Adipocyte (in vitro differentiated cells): ENCODE data around the gene TRIM9.
"Not testable (repeated sequence)": the region's sequence is repeated elsewhere in the genome, so short reads cannot be mapped to it uniquely, and the experiment has no call there.

Experiments used
- DNase-seq: peaks from one replicate; pipeline ENCODE4 v3.0.0-alpha.2; 2015; ENCODE audit warnings: low read depth
- H3K27me3 ChIP-seq: replicated peaks from 2 replicates; pipeline ENCODE4 v1.7.0; 2013; ENCODE audit warnings: mild to moderate bottlenecking, low read length, moderate library complexity; ENCODE audit not compliant: control insufficient read depth, insufficient read depth
- H3K36me3 ChIP-seq: 2 replicates; pipeline ENCODE4 v1.7.0; 2013; ENCODE audit warnings: low read length, mild to moderate bottlenecking, moderate library complexity; ENCODE audit not compliant: control insufficient read depth, insufficient read depth, severe bottlenecking
- H3K4me1 ChIP-seq: 2 replicates; pipeline ENCODE4 v1.7.0; 2013; ENCODE audit warnings: mild to moderate bottlenecking, low read length, moderate library complexity; ENCODE audit not compliant: control insufficient read depth, insufficient read depth
- H3K4me3 ChIP-seq: 2 replicates; pipeline ENCODE4 v1.7.0; 2013; ENCODE audit warnings: mild to moderate bottlenecking, low read length, moderate library complexity
- H3K9ac ChIP-seq: 2 replicates; pipeline ENCODE4 v1.7.0; 2013; ENCODE audit warnings: mild to moderate bottlenecking, low read length, moderate library complexity
- H3K9me3 ChIP-seq: 2 replicates; pipeline ENCODE4 v1.7.0; 2013; ENCODE audit warnings: mild to moderate bottlenecking, low read length, moderate library complexity; ENCODE audit not compliant: control insufficient read depth

TRIM9 gene

GRCh38 chr14:51002406-51002999 lies 92.4 kb downstream of the TRIM9 start:
- H3K27me3 ChIP-seq = no peaks in the 10 kb centered on the region
- no peak overlapping the region for H3K9ac ChIP-seq
- peaks cover 36% of the 10 kb centered on the region for H3K4me1 ChIP-seq
- no peaks in the 10 kb centered on the region for H3K9me3 ChIP-seq
- DNase-seq = no peak
- H3K36me3 ChIP-seq = no peaks in the 10 kb centered on the region
- no peak overlapping the region for H3K4me3 ChIP-seq

GRCh38 chr14:51000566-51000965 lies 94.3 kb downstream of the TRIM9 start:
- no peaks in the 10 kb centered on the region for H3K36me3 ChIP-seq
- no peaks in the 10 kb centered on the region for H3K9me3 ChIP-seq
- no peak for DNase-seq
- peaks cover 17% of the 10 kb centered on the region for H3K4me1 ChIP-seq
- H3K27me3 ChIP-seq = no peaks in the 10 kb centered on the region
- H3K4me3 ChIP-seq = no peak overlapping the region
- H3K9ac ChIP-seq = no peak overlapping the region

GRCh38 chr14:50999726-51000125 lies 95.2 kb downstream of the TRIM9 start:
- no peak for DNase-seq
- Histone ChIP-seq H3K27me3 (no peaks in the 10 kb centered on the region), H3K9ac (no peak overlapping the region), H3K4me3 (no peak overlapping the region), H3K9me3 (no peaks in the 10 kb centered on the region), H3K36me3 (no peaks in the 10 kb centered on the region), H3K4me1 (peaks cover 9% of the 10 kb centered on the region)

GRCh38 chr14:50998612-50999011 lies 96.3 kb downstream of the TRIM9 start:
- no peak for DNase-seq
- H3K36me3 ChIP-seq = no peaks in the 10 kb centered on the region
- H3K9ac ChIP-seq = no peak overlapping the region
- H3K4me1 ChIP-seq = no peaks in the 10 kb centered on the region
- H3K4me3 ChIP-seq = no peak overlapping the region
- H3K27me3 ChIP-seq = no peaks in the 10 kb centered on the region
- H3K9me3 ChIP-seq = no peaks in the 10 kb centered on the region

- no peak for DNase-seq
- no peaks in the 10 kb centered on the region for H3K27me3 ChIP-seq
- H3K36me3 ChIP-seq = no peaks in the 10 kb centered on the region
- H3K4me1 ChIP-seq = no peaks in the 10 kb centered on the region
- H3K9ac ChIP-seq = no peak overlapping the region
- no peak overlapping the region for H3K4me3 ChIP-seq
- H3K9me3 ChIP-seq = no peaks in the 10 kb centered on the region
Observed at GRCh38 chr14:50997712-50998111, 97.2 kb downstream of the TRIM9 start.

- not testable (repeated sequence) for H3K4me3 ChIP-seq, DNase-seq, H3K36me3 ChIP-seq, H3K9me3 ChIP-seq, H3K4me1 ChIP-seq, H3K27me3 ChIP-seq, H3K9ac ChIP-seq
Observed at GRCh38 chr14:50994158-50994557, 100.7 kb downstream of the TRIM9 start.

GRCh38 chr14:50985859-50986331 lies 109.0 kb downstream of the TRIM9 start:
- DNase-seq = no peak
- Histone ChIP-seq H3K36me3 (no peaks in the 10 kb centered on the region), H3K4me1 (peaks cover 14% of the 10 kb centered on the region)

GRCh38 chr14:50985124-50985858 lies 109.6 kb downstream of the TRIM9 start:
- no peaks in the 10 kb centered on the region for H3K9me3 ChIP-seq
- H3K27me3 ChIP-seq = no peaks in the 10 kb centered on the region
- H3K4me3 ChIP-seq = peak overlapping the region; percentile 22
- H3K9ac ChIP-seq = peak overlapping the region; percentile 27
- no peaks in the 10 kb centered on the region for H3K36me3 ChIP-seq
- DNase-seq = peak; percentile 21
- peaks cover 14% of the 10 kb centered on the region for H3K4me1 ChIP-seq

More at GRCh38 chr14:50985859-50986331, 109.0 kb downstream of the TRIM9 start:
- H3K27me3 ChIP-seq = no peaks in the 10 kb centered on the region
- no peaks in the 10 kb centered on the region for H3K9me3 ChIP-seq
- no peak overlapping the region for H3K9ac ChIP-seq
- no peak overlapping the region for H3K4me3 ChIP-seq

- Histone ChIP-seq H3K9me3 (no peaks in the 10 kb centered on the region), H3K9ac (peak overlapping the region; percentile 27), H3K36me3 (no peaks in the 10 kb centered on the region), H3K4me1 (peaks cover 14% of the 10 kb centered on the region), H3K4me3 (no peak overlapping the region), H3K27me3 (no peaks in the 10 kb centered on the region)
- DNase-seq = no peak
Observed at GRCh38 chr14:50984036-50984710, 110.7 kb downstream of the TRIM9 start.

GRCh38 chr14:50979941-50980850 lies 114.7 kb downstream of the TRIM9 start:
- no peak overlapping the region for H3K4me3 ChIP-seq
- H3K36me3 ChIP-seq = no peaks in the 10 kb centered on the region
- no peaks in the 10 kb centered on the region for H3K9me3 ChIP-seq
- no peak for DNase-seq
- H3K27me3 ChIP-seq = no peaks in the 10 kb centered on the region
- H3K4me1 ChIP-seq = peaks cover 11% of the 10 kb centered on the region
- H3K9ac ChIP-seq = no peak overlapping the region

- Histone ChIP-seq H3K27me3 (no peaks in the 10 kb centered on the region), H3K4me1 (no peaks in the 10 kb centered on the region), H3K9ac (no peak overlapping the region), H3K36me3 (no peaks in the 10 kb centered on the region), H3K9me3 (no peaks in the 10 kb centered on the region), H3K4me3 (no peak overlapping the region)
- DNase-seq = no peak
Observed at GRCh38 chr14:50978888-50979287, 116.0 kb downstream of the TRIM9 start.
